SK-N-SH (cell line): ENCODE measurements around the gene RPL12. TPM values are rescaled to one million over a fixed set of nuclear protein-coding genes. Genes with fewer than 3 reads are reported as not detected.
A peak's percentile ranks its signal among the peaks of the same experiment; 100 is the strongest.

Source experiments
- CTCF ChIA-PET: fragments of 300-600, 350-600 bp; formaldehyde crosslinking; extraction: SDS; loops from one replicate; lab custom pipeline; 2021; lab: Yijun Ruan, JAX
- POLR2A ChIA-PET: fragments of 350-600 bp; sonication (Branson Sonifier 250); formaldehyde crosslinking; extraction: SDS; loops from one replicate; lab custom pipeline; 2020; ENCODE audit warnings: antibody characterized with exemption, inconsistent platforms; lab: Yijun Ruan, JAX
- DNase-seq: peaks from one replicate; pipeline ENCODE4 v3.0.0; 2012
- H2AFZ ChIP-seq: fragments of 200-600 bp; sonication (generic); 2 replicates; pipeline ENCODE4 v1.8.1; 2016; ENCODE audit warnings: antibody characterized with exemption, mild to moderate bottlenecking, low read depth
- H3F3A ChIP-seq: fragments of 200-600 bp; sonication (generic); replicated peaks from 2 replicates; pipeline ENCODE3; 2016; ENCODE audit warnings: antibody characterized with exemption, mild to moderate bottlenecking; ENCODE audit not compliant: insufficient read depth
- H3K27ac ChIP-seq, 2 experiments: fragments of 200-500 bp in 1 of 2; fragments of 200-600 bp in 1 of 2; sonication (Bioruptor generic) in 1 of 2; sonication (generic), shearing (Covaris generic) in 1 of 2; 2 replicates each; pipeline versions ENCODE4 v1.5.1 to v1.6.1; 2014 to 2016; ENCODE audit warnings: low read depth in 2 of 2, inconsistent platforms in 1 of 2, low read length in 1 of 2, mild to moderate bottlenecking in 1 of 2, mixed read lengths in 1 of 2
- H3K27me3 ChIP-seq: fragments of 200-600 bp; sonication (generic), shearing (Covaris generic); 2 replicates; pipeline ENCODE4 v1.6.1; 2016; ENCODE audit warnings: mixed run types; ENCODE audit not compliant: insufficient read depth
- H3K36me3 ChIP-seq, 2 experiments: fragments of 200-500 bp in 1 of 2; fragments of 200-600 bp in 1 of 2; sonication (Bioruptor generic) in 1 of 2; sonication (generic) in 1 of 2; replicated peaks in 1 of 2; 2 replicates each; pipeline versions ENCODE3 to v1.5.1; 2014 to 2016; ENCODE audit warnings: low read length in 1 of 2, mild to moderate bottlenecking in 1 of 2; ENCODE audit not compliant: insufficient read depth in 2 of 2, control insufficient read depth in 1 of 2
- H3K4me1 ChIP-seq, 2 experiments: fragments of 200-500 bp in 1 of 2; fragments of 200-600 bp in 1 of 2; sonication (Bioruptor generic) in 1 of 2; sonication (generic), shearing (Covaris generic) in 1 of 2; 2 replicates each; pipeline versions ENCODE4 v1.5.1 to v1.6.1; 2014 to 2016; ENCODE audit warnings: low read depth in 1 of 2, low read length in 1 of 2, mixed run types in 1 of 2; ENCODE audit not compliant: insufficient read depth in 2 of 2, control insufficient read depth in 1 of 2
- H3K4me2 ChIP-seq: fragments of 200-600 bp; sonication (generic), shearing (Covaris generic); 2 replicates; pipeline ENCODE4 v1.6.1; 2017; ENCODE audit warnings: mixed run types
- H3K4me3 ChIP-seq, 2 experiments: fragments of 200-500 bp in 1 of 2; fragments of 200-600 bp in 1 of 2; sonication (Bioruptor generic) in 1 of 2; sonication (generic), shearing (Covaris generic) in 1 of 2; 2 replicates each; pipeline versions ENCODE4 v1.5.1 to v1.8.1; 2014 to 2016; ENCODE audit warnings: low read depth in 2 of 2, inconsistent platforms in 1 of 2, low read length in 1 of 2, mild to moderate bottlenecking in 1 of 2, mixed read lengths in 1 of 2, moderate library complexity in 1 of 2
- H3K79me2 ChIP-seq: fragments of 200-600 bp; sonication (generic); 2 replicates; pipeline ENCODE4 v1.8.1; 2017; ENCODE audit warnings: mild to moderate bottlenecking; ENCODE audit not compliant: insufficient read depth
- H3K9ac ChIP-seq: fragments of 200-600 bp; sonication (generic); 2 replicates; pipeline ENCODE4 v1.6.1; 2017; ENCODE audit warnings: mixed run types
- H3K9me2 ChIP-seq: fragments of 200-600 bp; sonication (generic); 2 replicates; pipeline ENCODE4 v1.6.1; 2017; ENCODE audit warnings: mixed run types
- H3K9me3 ChIP-seq: fragments of 200-600 bp; sonication (generic); 2 replicates; pipeline ENCODE4 v1.6.1; 2017; ENCODE audit warnings: mixed run types, mild to moderate bottlenecking, moderate library complexity
- H4K20me1 ChIP-seq: fragments of 200-600 bp; sonication (generic); 2 replicates; pipeline ENCODE4 v1.6.1; 2017; ENCODE audit warnings: mild to moderate bottlenecking, mixed run types; ENCODE audit not compliant: insufficient read depth
- CHD2 ChIP-seq: fragments of 150-350 bp; IDR thresholded peaks from 2 replicates; pipeline ENCODE4 v1.6.1; 2018; ENCODE audit warnings: low read length; ENCODE audit not compliant: partially characterized antibody
- ELF1 ChIP-seq: IDR thresholded peaks from 2 replicates; pipeline ENCODE4 v1.4.0; 2012
- EZH2phosphoT487 ChIP-seq: fragments of 200-600 bp; sonication (generic); IDR thresholded peaks from 2 replicates; pipeline ENCODE4 v1.6.1; 2017; ENCODE audit warnings: low read depth, mixed run types, mild to moderate bottlenecking, antibody characterized with exemption, moderate library complexity, borderline replicate concordance
- MXI1 ChIP-seq: IDR thresholded peaks from 2 replicates; pipeline ENCODE4 v1.6.1; 2012; ENCODE audit warnings: mild to moderate bottlenecking, low read depth, low read length, improper control_type of control experiment
- RAD21 ChIP-seq: IDR thresholded peaks from 2 replicates; pipeline ENCODE4 v1.6.1; 2012; ENCODE audit warnings: mild to moderate bottlenecking, low read length
- RXRA ChIP-seq: IDR thresholded peaks from 2 replicates; pipeline ENCODE4 v1.4.0; 2012; ENCODE audit warnings: low read depth, mild to moderate bottlenecking, borderline replicate concordance
- SIN3A ChIP-seq: IDR thresholded peaks from 2 replicates; pipeline ENCODE4 v1.6.1; 2012; ENCODE audit warnings: low read depth, mild to moderate bottlenecking, low read length, moderate library complexity, borderline replicate concordance
- SMC3 ChIP-seq: IDR thresholded peaks from 2 replicates; pipeline ENCODE4 v1.6.1; 2012; ENCODE audit warnings: low read depth, low read length, improper control_type of control experiment
- TAF1 ChIP-seq: IDR thresholded peaks from 2 replicates; pipeline ENCODE4 v1.6.1; 2012; ENCODE audit warnings: low read depth, mild to moderate bottlenecking, low read length, moderate library complexity, borderline replicate concordance
- TCF12 ChIP-seq: IDR thresholded peaks from 2 replicates; pipeline ENCODE4 v1.4.0; 2012
- TEAD4 ChIP-seq: IDR thresholded peaks from 2 replicates; pipeline ENCODE4 v1.4.0; 2012; ENCODE audit warnings: mild to moderate bottlenecking, borderline replicate concordance; ENCODE audit not compliant: insufficient read depth
- WGBS: methylation state at CpG from one replicate; pipeline ENCODE4 v1.1.6; 2017; ENCODE audit warnings: low lambda C conversion rate; 5-methylcytosine and 5-hydroxymethylcytosine counted together
- polyA plus RNA-seq, 3 experiments: library from polyadenylated mRNA; depleted of rRNA; stranded (reverse); fragments of >200 nt; gene quantifications; 2 replicates each; pipeline ENCODE4 v1.2.3, GENCODE V29; 2012
- TF ChIP-seq, protein P1 (sequence below): IDR thresholded peaks from 2 replicates; pipeline ENCODE4 v1.4.0; 2012; ENCODE audit warnings: low read depth, borderline replicate concordance
- TF ChIP-seq, protein P2 (sequence below): fragments of 200-600 bp; sonication (generic); IDR thresholded peaks from 2 replicates; pipeline ENCODE4 v1.6.1; 2017; ENCODE audit warnings: antibody characterized with exemption, mild to moderate bottlenecking, moderate library complexity
- TF ChIP-seq, protein P3 (sequence below): IDR thresholded peaks from 2 replicates; pipeline ENCODE4; 2012

RPL12 gene
- polyA plus RNA-seq, 1 of the 3 experiments (the other 2 are of a cell fraction), result 3,270 TPM

GRCh38 chr9:127489471-127490115 lies 38.4 kb upstream of the RPL12 start:
- Histone ChIP-seq H3K79me2 (no peaks in the 10 kb centered on the region), H3K36me3 (peaks cover 3 to 42% of the 10 kb centered on the region in 2 experiments), H3K9me3 (no peaks in the 10 kb centered on the region), H3K4me1 (no peaks in the 10 kb centered on the region), H4K20me1 (no peaks in the 10 kb centered on the region), H3K4me3 (no peak overlapping the region), H2AFZ (no peak overlapping the region), H3K9ac (no peak overlapping the region), H3F3A (peaks cover 17% of the 10 kb centered on the region), H3K27me3 (no peaks in the 10 kb centered on the region), H3K27ac (no peak overlapping the region), H3K4me2 (no peak overlapping the region), H3K9me2 (no peaks in the 10 kb centered on the region)
- ChIA-PET POLR2A (interaction anchor here (0.8 kb wide), 1 partner anchor 51 kb away, joined by 3 read pairs; no protein-coding TSS in a partner anchor), CTCF (interaction anchor here (0.7 to 3.7 kb wide), 10 partner anchors 10 to 380 kb away, joined by 3 to 25 read pairs (median 4); partner anchors contain the start of gene TOR2A)
- DNase-seq, result peak; percentile 71
- TF ChIP-seq SMC3, result no peak
- TF ChIP-seq, protein P1, sequence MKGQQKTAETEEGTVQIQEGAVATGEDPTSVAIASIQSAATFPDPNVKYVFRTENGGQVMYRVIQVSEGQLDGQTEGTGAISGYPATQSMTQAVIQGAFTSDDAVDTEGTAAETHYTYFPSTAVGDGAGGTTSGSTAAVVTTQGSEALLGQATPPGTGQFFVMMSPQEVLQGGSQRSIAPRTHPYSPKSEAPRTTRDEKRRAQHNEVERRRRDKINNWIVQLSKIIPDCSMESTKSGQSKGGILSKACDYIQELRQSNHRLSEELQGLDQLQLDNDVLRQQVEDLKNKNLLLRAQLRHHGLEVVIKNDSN, result no peak
- peak; percentile 24 for TF ChIP-seq RAD21
- TF ChIP-seq TCF12, result no peak
- no peak for TF ChIP-seq TAF1
- no peak for TF ChIP-seq EZH2phosphoT487
- no peak for TF ChIP-seq ELF1
- TF ChIP-seq SIN3A, result no peak
- TF ChIP-seq MXI1, result no peak
- no peak for TF ChIP-seq RXRA
- TF ChIP-seq, protein P2, sequence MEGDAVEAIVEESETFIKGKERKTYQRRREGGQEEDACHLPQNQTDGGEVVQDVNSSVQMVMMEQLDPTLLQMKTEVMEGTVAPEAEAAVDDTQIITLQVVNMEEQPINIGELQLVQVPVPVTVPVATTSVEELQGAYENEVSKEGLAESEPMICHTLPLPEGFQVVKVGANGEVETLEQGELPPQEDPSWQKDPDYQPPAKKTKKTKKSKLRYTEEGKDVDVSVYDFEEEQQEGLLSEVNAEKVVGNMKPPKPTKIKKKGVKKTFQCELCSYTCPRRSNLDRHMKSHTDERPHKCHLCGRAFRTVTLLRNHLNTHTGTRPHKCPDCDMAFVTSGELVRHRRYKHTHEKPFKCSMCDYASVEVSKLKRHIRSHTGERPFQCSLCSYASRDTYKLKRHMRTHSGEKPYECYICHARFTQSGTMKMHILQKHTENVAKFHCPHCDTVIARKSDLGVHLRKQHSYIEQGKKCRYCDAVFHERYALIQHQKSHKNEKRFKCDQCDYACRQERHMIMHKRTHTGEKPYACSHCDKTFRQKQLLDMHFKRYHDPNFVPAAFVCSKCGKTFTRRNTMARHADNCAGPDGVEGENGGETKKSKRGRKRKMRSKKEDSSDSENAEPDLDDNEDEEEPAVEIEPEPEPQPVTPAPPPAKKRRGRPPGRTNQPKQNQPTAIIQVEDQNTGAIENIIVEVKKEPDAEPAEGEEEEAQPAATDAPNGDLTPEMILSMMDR, result 0 out of 2 replicates have a peak, but pooled peaks have one; percentile 14
- TF ChIP-seq CHD2, result no peak
- TF ChIP-seq, protein P3, sequence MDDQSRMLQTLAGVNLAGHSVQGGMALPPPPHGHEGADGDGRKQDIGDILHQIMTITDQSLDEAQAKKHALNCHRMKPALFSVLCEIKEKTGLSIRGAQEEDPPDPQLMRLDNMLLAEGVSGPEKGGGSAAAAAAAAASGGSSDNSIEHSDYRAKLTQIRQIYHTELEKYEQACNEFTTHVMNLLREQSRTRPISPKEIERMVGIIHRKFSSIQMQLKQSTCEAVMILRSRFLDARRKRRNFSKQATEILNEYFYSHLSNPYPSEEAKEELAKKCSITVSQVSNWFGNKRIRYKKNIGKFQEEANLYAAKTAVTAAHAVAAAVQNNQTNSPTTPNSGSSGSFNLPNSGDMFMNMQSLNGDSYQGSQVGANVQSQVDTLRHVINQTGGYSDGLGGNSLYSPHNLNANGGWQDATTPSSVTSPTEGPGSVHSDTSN, result no peak
- TF ChIP-seq TEAD4, result no peak
- 100% methylated on average over 2 of the region's 22 CpGs for WGBS
